Keratinocyte (primary cell): Measurements from ENCODE around the gene MLXIPL. TPM values are rescaled to one million over a fixed set of nuclear protein-coding genes. Genes with fewer than 3 reads are reported as not detected.

Source experiments
- DNase-seq: peaks from one replicate; pipeline ENCODE4 v3.0.0-alpha.2; 2011; ENCODE audit warnings: low read depth, missing footprints, low spot score
- FAIRE-seq: peaks from 2 replicates; lab custom pipeline; 2011; peaks lifted over from hg19 to GRCh38; lab: Jason Lieb, UNC
- H2AFZ ChIP-seq: 2 replicates; pipeline ENCODE4 v1.6.0; 2012; ENCODE audit warnings: low read length, control low read depth, inconsistent platforms; ENCODE audit not compliant: control insufficient read depth
- H3K27ac ChIP-seq: 2 replicates; pipeline ENCODE4 v1.5.1; 2011; ENCODE audit warnings: low read length; ENCODE audit not compliant: control insufficient read depth, insufficient read depth
- H3K27me3 ChIP-seq: 3 replicates; pipeline ENCODE4 v1.6.0; 2011; ENCODE audit warnings: low read length; ENCODE audit not compliant: control insufficient read depth, insufficient read depth; ENCODE audit errors: extremely low read depth
- H3K36me3 ChIP-seq, 2 experiments: 2 replicates in 1 of 2; 3 replicates in 1 of 2; pipeline ENCODE4 v1.5.1; 2011; ENCODE audit warnings: low read length in 2 of 2, mild to moderate bottlenecking in 1 of 2; ENCODE audit not compliant: control insufficient read depth in 2 of 2, insufficient read depth in 2 of 2; ENCODE audit errors: extremely low read depth in 1 of 2
- H3K4me1 ChIP-seq: 3 replicates; pipeline ENCODE4 v1.5.1; 2011; ENCODE audit warnings: low read length; ENCODE audit not compliant: control insufficient read depth, insufficient read depth; ENCODE audit errors: extremely low read depth
- H3K4me2 ChIP-seq: 3 replicates; pipeline ENCODE4 v1.6.0; 2011; ENCODE audit warnings: low read depth, low read length; ENCODE audit not compliant: control insufficient read depth, insufficient read depth; ENCODE audit errors: extremely low read depth
- H3K4me3 ChIP-seq, 3 experiments: fragments of 200-600 bp in 1 of 3; sonication (generic) in 1 of 3; 2 replicates in 2 of 3; 3 replicates in 1 of 3; pipeline ENCODE4 v1.5.1; 2011 to 2016; ENCODE audit warnings: low read length in 3 of 3, mild to moderate bottlenecking in 3 of 3, control low read depth in 2 of 3, inconsistent platforms in 1 of 3, low read depth in 1 of 3, mixed read lengths in 1 of 3, mixed run types in 1 of 3, moderate library complexity in 1 of 3; ENCODE audit not compliant: control insufficient read depth in 2 of 3, insufficient read depth in 2 of 3; ENCODE audit errors: extremely low read depth in 1 of 3
- H3K79me2 ChIP-seq: 2 replicates; pipeline ENCODE4 v1.6.0; 2012; ENCODE audit warnings: low read length; ENCODE audit not compliant: control insufficient read depth, insufficient read depth
- H3K9ac ChIP-seq: 3 replicates; pipeline ENCODE4 v1.6.0; 2011; ENCODE audit warnings: low read length; ENCODE audit not compliant: control insufficient read depth, insufficient read depth; ENCODE audit errors: extremely low read depth
- H3K9me1 ChIP-seq: 3 replicates; pipeline ENCODE4 v1.6.0; 2011; ENCODE audit warnings: low read length; ENCODE audit not compliant: control insufficient read depth, insufficient read depth; ENCODE audit errors: extremely low read depth
- H3K9me3 ChIP-seq: 2 replicates; pipeline ENCODE4 v1.5.1; 2012; ENCODE audit warnings: low read depth, low read length; ENCODE audit not compliant: control insufficient read depth
- H4K20me1 ChIP-seq: 3 replicates; pipeline ENCODE4 v1.6.0; 2011; ENCODE audit warnings: low read length; ENCODE audit not compliant: control insufficient read depth, insufficient read depth; ENCODE audit errors: extremely low read depth
- EZH2 ChIP-seq: IDR thresholded peaks from one replicate; pipeline ENCODE4 v1.6.1; 2012; ENCODE audit warnings: inconsistent platforms, mild to moderate bottlenecking, low read length, moderate library complexity
- dilution Hi-C: fragments of 300-500 bp; cut with MboI; formaldehyde crosslinking; loops from one replicate; pipeline ENCODE4 v1.7.0; 2020; ENCODE audit warnings: low sequenced_read_pairs; ENCODE audit not compliant: extremely low pct_ligation_motif_present
- polyA plus RNA-seq, 5 experiments: library from polyadenylated mRNA; depleted of rRNA in 3 of 5; stranded (reverse) in 3 of 5; stranded (forward) in 1 of 5; unstranded in 1 of 5; fragments of >200 nt; gene quantifications; 1 replicate in 1 of 5; 2 replicates in 3 of 5; 3 replicates in 1 of 5; pipeline versions ENCODE4 v1.2.1 to v1.2.3, GENCODE V29; 2011 to 2012; ENCODE audit warnings: missing spikeins in 2 of 5, low read depth in 1 of 5, low replicate concordance in 1 of 5
- TF ChIP-seq, protein P1 (sequence below), 3 experiments: IDR thresholded peaks in 1 of 3; conservative IDR thresholded peaks in 1 of 3; optimal IDR thresholded peaks in 1 of 3; 2 replicates in 2 of 3; 3 replicates in 1 of 3; pipeline versions ENCODE3 to v1.5.1; 2011; ENCODE audit warnings: low read length in 3 of 3, mild to moderate bottlenecking in 3 of 3, moderate library complexity in 2 of 3, control low read depth in 1 of 3, inconsistent platforms in 1 of 3; ENCODE audit not compliant: insufficient read depth in 2 of 3; ENCODE audit errors: extremely low read depth in 1 of 3

MLXIPL gene
- polyA plus RNA-seq, 1 donor (not counting 4 experiments of a cell fraction or from before 2014, with no cell fraction given): 0.05 TPM

DNA sequence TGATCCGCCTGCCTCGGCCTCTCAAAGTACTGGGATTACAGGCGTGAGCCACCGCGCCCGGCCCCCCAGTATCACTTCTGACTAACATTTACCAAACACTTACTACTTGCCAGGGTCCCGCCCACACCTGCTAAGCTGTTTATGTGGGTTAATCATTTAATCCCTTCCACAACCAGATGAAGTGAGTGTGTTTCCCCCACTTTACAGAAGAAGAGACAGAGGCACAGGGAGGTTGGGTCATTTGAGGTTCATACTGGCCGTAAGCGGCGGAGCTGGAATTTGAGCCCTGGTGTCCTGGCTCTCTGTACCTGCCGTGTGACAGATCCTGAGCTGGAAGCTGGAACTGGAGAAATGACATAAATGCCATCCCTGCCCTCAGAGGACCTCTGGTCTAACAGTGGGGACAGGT lies 28.2 kb upstream of the MLXIPL start:
- Histone ChIP-seq H3K4me2 (no peak overlapping the region), H3K4me3 (no peak overlapping the region), H2AFZ (no peak overlapping the region), H3K27me3 (peaks cover 23% of the 10 kb centered on the region), H3K36me3 (no peaks in the 10 kb centered on the region), H3K27ac (no peak overlapping the region), H3K4me1 (no peaks in the 10 kb centered on the region), H3K9ac (no peak overlapping the region), H3K9me3 (no peaks in the 10 kb centered on the region), H4K20me1 (no peaks in the 10 kb centered on the region), H3K9me1 (no peaks in the 10 kb centered on the region), H3K79me2 (no peaks in the 10 kb centered on the region)
- TF ChIP-seq, protein P1, sequence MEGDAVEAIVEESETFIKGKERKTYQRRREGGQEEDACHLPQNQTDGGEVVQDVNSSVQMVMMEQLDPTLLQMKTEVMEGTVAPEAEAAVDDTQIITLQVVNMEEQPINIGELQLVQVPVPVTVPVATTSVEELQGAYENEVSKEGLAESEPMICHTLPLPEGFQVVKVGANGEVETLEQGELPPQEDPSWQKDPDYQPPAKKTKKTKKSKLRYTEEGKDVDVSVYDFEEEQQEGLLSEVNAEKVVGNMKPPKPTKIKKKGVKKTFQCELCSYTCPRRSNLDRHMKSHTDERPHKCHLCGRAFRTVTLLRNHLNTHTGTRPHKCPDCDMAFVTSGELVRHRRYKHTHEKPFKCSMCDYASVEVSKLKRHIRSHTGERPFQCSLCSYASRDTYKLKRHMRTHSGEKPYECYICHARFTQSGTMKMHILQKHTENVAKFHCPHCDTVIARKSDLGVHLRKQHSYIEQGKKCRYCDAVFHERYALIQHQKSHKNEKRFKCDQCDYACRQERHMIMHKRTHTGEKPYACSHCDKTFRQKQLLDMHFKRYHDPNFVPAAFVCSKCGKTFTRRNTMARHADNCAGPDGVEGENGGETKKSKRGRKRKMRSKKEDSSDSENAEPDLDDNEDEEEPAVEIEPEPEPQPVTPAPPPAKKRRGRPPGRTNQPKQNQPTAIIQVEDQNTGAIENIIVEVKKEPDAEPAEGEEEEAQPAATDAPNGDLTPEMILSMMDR (optimal IDR thresholded peaks at IDR 0.05 in 1 of 3, IDR thresholded peaks at IDR 0.05 in 1 of 3, conservative IDR thresholded peaks at IDR 0.05 in 1 of 3; ENCODE audit: extremely low read depth in 1 of 3, insufficient read depth in 2 of 3, low read length in 3 of 3): no peak
- no peak for TF ChIP-seq EZH2
- dilution Hi-C loops: no loop called here
- FAIRE-seq (no peak), DNase-seq (no peak)

DNA sequence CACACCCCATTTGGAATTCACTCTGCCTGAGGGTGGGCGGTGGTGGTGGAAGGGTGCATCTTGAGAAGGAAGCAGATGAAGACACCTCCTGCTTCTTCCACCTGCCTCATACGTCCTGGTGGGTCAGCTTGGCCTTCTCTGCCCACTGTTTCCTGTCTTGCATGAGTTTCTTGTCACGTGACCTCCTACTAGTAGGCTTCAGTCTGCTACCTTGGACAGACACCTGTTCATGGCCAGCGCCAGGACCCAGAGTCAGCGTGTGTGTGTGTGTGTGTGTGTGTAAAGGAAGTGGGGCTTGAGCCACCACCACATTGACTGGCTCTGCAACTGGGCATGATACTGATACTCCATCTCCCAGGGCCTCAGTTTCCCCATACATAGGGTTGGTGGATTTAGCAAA lies 26.2 kb upstream of the MLXIPL start:
- H3K4me1 ChIP-seq: peaks cover 5% of the 10 kb centered on the region
- H3K27ac ChIP-seq: no peak overlapping the region
- no peaks in the 10 kb centered on the region for H4K20me1 ChIP-seq
- no peaks in the 10 kb centered on the region for H3K9me3 ChIP-seq
- DNase-seq: no peak
- FAIRE-seq: no peak
- H3K9me1 ChIP-seq: no peaks in the 10 kb centered on the region
- dilution Hi-C loops: no loop called here
- no peak overlapping the region for H3K9ac ChIP-seq
- TF ChIP-seq, protein P1 (optimal IDR thresholded peaks at IDR 0.05 in 1 of 3, IDR thresholded peaks at IDR 0.05 in 1 of 3, conservative IDR thresholded peaks at IDR 0.05 in 1 of 3; ENCODE audit: extremely low read depth in 1 of 3, insufficient read depth in 2 of 3, low read length in 3 of 3): no peak
- H3K36me3 ChIP-seq: no peaks in the 10 kb centered on the region
- H2AFZ ChIP-seq: no peak overlapping the region
- H3K27me3 ChIP-seq: peaks cover 41% of the 10 kb centered on the region
- no peak overlapping the region for H3K4me3 ChIP-seq
- H3K79me2 ChIP-seq: no peaks in the 10 kb centered on the region
- no peak overlapping the region for H3K4me2 ChIP-seq
